SK-N-SH (cell line): ENCODE measurements around the gene ZBED4. TPM values are rescaled to one million over a fixed set of nuclear protein-coding genes. Genes with fewer than 3 reads are reported as not detected.

Experiments used
- CTCF ChIA-PET: fragments of 300-600, 350-600 bp; formaldehyde crosslinking; extraction: SDS; loops from one replicate; lab custom pipeline; 2021; lab: Yijun Ruan, JAX
- POLR2A ChIA-PET: fragments of 350-600 bp; sonication (Branson Sonifier 250); formaldehyde crosslinking; extraction: SDS; loops from one replicate; lab custom pipeline; 2020; ENCODE audit warnings: antibody characterized with exemption, inconsistent platforms; lab: Yijun Ruan, JAX
- DNase-seq: peaks from one replicate; pipeline ENCODE4 v3.0.0; 2012
- H2AFZ ChIP-seq: fragments of 200-600 bp; sonication (generic); 2 replicates; pipeline ENCODE4 v1.8.1; 2016; ENCODE audit warnings: antibody characterized with exemption, mild to moderate bottlenecking, low read depth
- H3F3A ChIP-seq: fragments of 200-600 bp; sonication (generic); replicated peaks from 2 replicates; pipeline ENCODE3; 2016; ENCODE audit warnings: antibody characterized with exemption, mild to moderate bottlenecking; ENCODE audit not compliant: insufficient read depth
- H3K27ac ChIP-seq, 2 experiments: fragments of 200-500 bp in 1 of 2; fragments of 200-600 bp in 1 of 2; sonication (Bioruptor generic) in 1 of 2; sonication (generic), shearing (Covaris generic) in 1 of 2; 2 replicates each; pipeline versions ENCODE4 v1.5.1 to v1.6.1; 2014 to 2016; ENCODE audit warnings: low read depth in 2 of 2, inconsistent platforms in 1 of 2, low read length in 1 of 2, mild to moderate bottlenecking in 1 of 2, mixed read lengths in 1 of 2
- H3K27me3 ChIP-seq: fragments of 200-600 bp; sonication (generic), shearing (Covaris generic); 2 replicates; pipeline ENCODE4 v1.6.1; 2016; ENCODE audit warnings: mixed run types; ENCODE audit not compliant: insufficient read depth
- H3K36me3 ChIP-seq, 2 experiments: fragments of 200-500 bp in 1 of 2; fragments of 200-600 bp in 1 of 2; sonication (Bioruptor generic) in 1 of 2; sonication (generic) in 1 of 2; replicated peaks in 1 of 2; 2 replicates each; pipeline versions ENCODE3 to v1.5.1; 2014 to 2016; ENCODE audit warnings: low read length in 1 of 2, mild to moderate bottlenecking in 1 of 2; ENCODE audit not compliant: insufficient read depth in 2 of 2, control insufficient read depth in 1 of 2
- H3K4me1 ChIP-seq, 2 experiments: fragments of 200-500 bp in 1 of 2; fragments of 200-600 bp in 1 of 2; sonication (Bioruptor generic) in 1 of 2; sonication (generic), shearing (Covaris generic) in 1 of 2; 2 replicates each; pipeline versions ENCODE4 v1.5.1 to v1.6.1; 2014 to 2016; ENCODE audit warnings: low read depth in 1 of 2, low read length in 1 of 2, mixed run types in 1 of 2; ENCODE audit not compliant: insufficient read depth in 2 of 2, control insufficient read depth in 1 of 2
- H3K4me2 ChIP-seq: fragments of 200-600 bp; sonication (generic), shearing (Covaris generic); 2 replicates; pipeline ENCODE4 v1.6.1; 2017; ENCODE audit warnings: mixed run types
- H3K4me3 ChIP-seq, 2 experiments: fragments of 200-500 bp in 1 of 2; fragments of 200-600 bp in 1 of 2; sonication (Bioruptor generic) in 1 of 2; sonication (generic), shearing (Covaris generic) in 1 of 2; 2 replicates each; pipeline versions ENCODE4 v1.5.1 to v1.8.1; 2014 to 2016; ENCODE audit warnings: low read depth in 2 of 2, inconsistent platforms in 1 of 2, low read length in 1 of 2, mild to moderate bottlenecking in 1 of 2, mixed read lengths in 1 of 2, moderate library complexity in 1 of 2
- H3K79me2 ChIP-seq: fragments of 200-600 bp; sonication (generic); 2 replicates; pipeline ENCODE4 v1.8.1; 2017; ENCODE audit warnings: mild to moderate bottlenecking; ENCODE audit not compliant: insufficient read depth
- H3K9ac ChIP-seq: fragments of 200-600 bp; sonication (generic); 2 replicates; pipeline ENCODE4 v1.6.1; 2017; ENCODE audit warnings: mixed run types
- H3K9me2 ChIP-seq: fragments of 200-600 bp; sonication (generic); 2 replicates; pipeline ENCODE4 v1.6.1; 2017; ENCODE audit warnings: mixed run types
- H3K9me3 ChIP-seq: fragments of 200-600 bp; sonication (generic); 2 replicates; pipeline ENCODE4 v1.6.1; 2017; ENCODE audit warnings: mixed run types, mild to moderate bottlenecking, moderate library complexity
- H4K20me1 ChIP-seq: fragments of 200-600 bp; sonication (generic); 2 replicates; pipeline ENCODE4 v1.6.1; 2017; ENCODE audit warnings: mild to moderate bottlenecking, mixed run types; ENCODE audit not compliant: insufficient read depth
- ELF1 ChIP-seq: IDR thresholded peaks from 2 replicates; pipeline ENCODE4 v1.4.0; 2012
- FOSL2 ChIP-seq: IDR thresholded peaks from 2 replicates; pipeline ENCODE4 v1.4.0; 2012; ENCODE audit warnings: low read depth, mild to moderate bottlenecking, moderate library complexity, borderline replicate concordance
- FOXJ3 ChIP-seq: sonication (generic); formaldehyde crosslinking; IDR thresholded peaks from 2 replicates; pipeline ENCODE4 v1.5.1; 2020; ENCODE audit warnings: mild to moderate bottlenecking, missing genetic modification reagents
- GABPA ChIP-seq: IDR thresholded peaks from 2 replicates; pipeline ENCODE4 v1.4.0; 2012; ENCODE audit warnings: low read depth, mild to moderate bottlenecking
- GATA2 ChIP-seq: sonication (generic); formaldehyde crosslinking; IDR thresholded peaks from 2 replicates; pipeline ENCODE4 v1.5.0; 2020; ENCODE audit warnings: mild to moderate bottlenecking, missing genetic modification reagents
- IRF3 ChIP-seq: fragments of 150-350 bp; IDR thresholded peaks from 2 replicates; pipeline ENCODE4 v1.6.1; 2016; ENCODE audit warnings: mild to moderate bottlenecking, low read depth, low read length
- JUND ChIP-seq: IDR thresholded peaks from 2 replicates; pipeline ENCODE4 v1.4.0; 2012
- MAX ChIP-seq: IDR thresholded peaks from 2 replicates; pipeline ENCODE4 v1.4.0; 2012; ENCODE audit warnings: low read depth
- RAD21 ChIP-seq: IDR thresholded peaks from 2 replicates; pipeline ENCODE4 v1.6.1; 2012; ENCODE audit warnings: mild to moderate bottlenecking, low read length
- SIN3A ChIP-seq: IDR thresholded peaks from 2 replicates; pipeline ENCODE4 v1.6.1; 2012; ENCODE audit warnings: low read depth, mild to moderate bottlenecking, low read length, moderate library complexity, borderline replicate concordance
- SMC3 ChIP-seq: IDR thresholded peaks from 2 replicates; pipeline ENCODE4 v1.6.1; 2012; ENCODE audit warnings: low read depth, low read length, improper control_type of control experiment
- TAF1 ChIP-seq: IDR thresholded peaks from 2 replicates; pipeline ENCODE4 v1.6.1; 2012; ENCODE audit warnings: low read depth, mild to moderate bottlenecking, low read length, moderate library complexity, borderline replicate concordance
- TCF12 ChIP-seq: IDR thresholded peaks from 2 replicates; pipeline ENCODE4 v1.4.0; 2012
- WGBS: methylation state at CpG from one replicate; pipeline ENCODE4 v1.1.6; 2017; ENCODE audit warnings: low lambda C conversion rate; 5-methylcytosine and 5-hydroxymethylcytosine counted together
- polyA plus RNA-seq, 3 experiments: library from polyadenylated mRNA; depleted of rRNA; stranded (reverse); fragments of >200 nt; gene quantifications; 2 replicates each; pipeline ENCODE4 v1.2.3, GENCODE V29; 2012
- TF ChIP-seq, protein P1 (sequence below): fragments of 200-600 bp; sonication (generic); IDR thresholded peaks from 2 replicates; pipeline ENCODE4 v1.6.1; 2017; ENCODE audit warnings: antibody characterized with exemption, mild to moderate bottlenecking, moderate library complexity
- TF ChIP-seq, protein P2 (sequence below): IDR thresholded peaks from 2 replicates; pipeline ENCODE4 v1.4.0; 2012; ENCODE audit warnings: low read depth, borderline replicate concordance
- TF ChIP-seq, protein P3 (sequence below): fragments of 150-350 bp; IDR thresholded peaks from 2 replicates; pipeline ENCODE4 v1.6.1; 2017; ENCODE audit warnings: antibody characterized with exemption, low read length, low read depth, borderline replicate concordance

Gene ZBED4
- polyA plus RNA-seq, 1 of the 3 experiments (the other 2 are of a cell fraction): 7.9 TPM

GRCh38 chr22:49929211-49929979 lies 75.8 kb downstream of the ZBED4 start:
- H3K79me2 ChIP-seq: no peaks in the 10 kb centered on the region
- POLR2A ChIA-PET: no interaction called here
- no peak overlapping the region for H3K4me2 ChIP-seq
- no peak overlapping the region for H3K9ac ChIP-seq
- TF ChIP-seq, protein P1, sequence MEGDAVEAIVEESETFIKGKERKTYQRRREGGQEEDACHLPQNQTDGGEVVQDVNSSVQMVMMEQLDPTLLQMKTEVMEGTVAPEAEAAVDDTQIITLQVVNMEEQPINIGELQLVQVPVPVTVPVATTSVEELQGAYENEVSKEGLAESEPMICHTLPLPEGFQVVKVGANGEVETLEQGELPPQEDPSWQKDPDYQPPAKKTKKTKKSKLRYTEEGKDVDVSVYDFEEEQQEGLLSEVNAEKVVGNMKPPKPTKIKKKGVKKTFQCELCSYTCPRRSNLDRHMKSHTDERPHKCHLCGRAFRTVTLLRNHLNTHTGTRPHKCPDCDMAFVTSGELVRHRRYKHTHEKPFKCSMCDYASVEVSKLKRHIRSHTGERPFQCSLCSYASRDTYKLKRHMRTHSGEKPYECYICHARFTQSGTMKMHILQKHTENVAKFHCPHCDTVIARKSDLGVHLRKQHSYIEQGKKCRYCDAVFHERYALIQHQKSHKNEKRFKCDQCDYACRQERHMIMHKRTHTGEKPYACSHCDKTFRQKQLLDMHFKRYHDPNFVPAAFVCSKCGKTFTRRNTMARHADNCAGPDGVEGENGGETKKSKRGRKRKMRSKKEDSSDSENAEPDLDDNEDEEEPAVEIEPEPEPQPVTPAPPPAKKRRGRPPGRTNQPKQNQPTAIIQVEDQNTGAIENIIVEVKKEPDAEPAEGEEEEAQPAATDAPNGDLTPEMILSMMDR: peak; percentile 66
- TF ChIP-seq IRF3 (no peak), TCF12 (no peak), RAD21 (peak; percentile 82), SMC3 (peak; percentile 81)
- TF ChIP-seq, all 33 proteins: peak for 3
- H3K27ac ChIP-seq: no peak overlapping the region
- CTCF ChIA-PET: interaction anchor here (0.6 to 5.2 kb wide), 23 partner anchors 9 to 273 kb away, joined by 3 to 88 read pairs (median 5); partner anchors contain the start of genes ALG12 and CRELD2
- H3K27me3 ChIP-seq: no peaks in the 10 kb centered on the region
- H3K4me1 ChIP-seq: peaks cover 0 to 25% of the 10 kb centered on the region in 2 experiments; a peak in 1 of 4 replicates
- no peaks in the 10 kb centered on the region for H3K9me2 ChIP-seq
- H3F3A ChIP-seq: no peaks in the 10 kb centered on the region
- H4K20me1 ChIP-seq: no peaks in the 10 kb centered on the region
- no peaks in the 10 kb centered on the region for H3K9me3 ChIP-seq
- no peak overlapping the region for H3K4me3 ChIP-seq
- WGBS: 10% methylated on average over 10 of the region's 75 CpGs
- H3K36me3 ChIP-seq: peaks cover 0 to 6% of the 10 kb centered on the region in 2 experiments
- DNase-seq: peak; percentile 97
- no peak overlapping the region for H2AFZ ChIP-seq

DNA sequence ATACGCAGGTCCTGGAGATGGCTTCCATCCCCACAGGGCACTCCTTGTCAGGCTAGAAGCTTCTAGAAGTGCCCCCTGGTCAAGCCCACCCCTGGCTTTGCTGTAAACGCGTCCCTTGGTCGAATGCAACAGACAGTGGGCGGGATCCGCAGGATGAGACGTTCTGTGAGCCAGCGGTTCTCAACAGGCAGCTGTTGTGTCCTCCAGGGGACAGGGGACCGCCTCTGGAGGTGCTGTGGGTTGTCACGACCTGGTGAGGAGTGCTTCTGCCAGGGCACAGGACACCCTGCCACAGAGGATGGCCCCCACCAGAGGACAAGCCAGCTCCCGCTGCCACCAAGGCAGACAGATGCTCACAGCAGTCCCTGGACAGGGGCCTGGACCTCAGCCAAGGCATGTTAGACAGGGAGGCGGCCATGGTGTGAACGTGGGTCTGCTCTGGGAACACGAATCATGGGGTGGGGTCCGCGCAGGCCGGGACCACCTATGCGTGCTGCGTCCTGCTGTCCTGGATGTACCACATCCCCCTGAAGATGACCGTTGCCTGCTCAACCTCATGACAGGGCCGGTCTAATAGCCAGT lies 76.4 kb downstream of the ZBED4 start:
- ChIA-PET CTCF (interaction anchor here (0.6 to 5.2 kb wide), 37 partner anchors 9 to 386 kb away, joined by 3 to 88 read pairs (median 4); partner anchors contain the start of genes ALG12 and CRELD2), POLR2A (interaction anchor here (1.3 kb wide), 1 partner anchor 100 kb away, joined by 3 read pairs; no protein-coding TSS in a partner anchor)
- no peak overlapping the region for H2AFZ ChIP-seq
- H3K4me1 ChIP-seq: peaks cover 0 to 30% of the 10 kb centered on the region in 2 experiments; a peak in 1 of 4 replicates
- H3K9me3 ChIP-seq: no peaks in the 10 kb centered on the region
- no peaks in the 10 kb centered on the region for H3K27me3 ChIP-seq
- H4K20me1 ChIP-seq: no peaks in the 10 kb centered on the region
- H3K9ac ChIP-seq: no peak overlapping the region
- TF ChIP-seq SIN3A: no peak
- TF ChIP-seq TAF1: no peak
- TF ChIP-seq, protein P2, sequence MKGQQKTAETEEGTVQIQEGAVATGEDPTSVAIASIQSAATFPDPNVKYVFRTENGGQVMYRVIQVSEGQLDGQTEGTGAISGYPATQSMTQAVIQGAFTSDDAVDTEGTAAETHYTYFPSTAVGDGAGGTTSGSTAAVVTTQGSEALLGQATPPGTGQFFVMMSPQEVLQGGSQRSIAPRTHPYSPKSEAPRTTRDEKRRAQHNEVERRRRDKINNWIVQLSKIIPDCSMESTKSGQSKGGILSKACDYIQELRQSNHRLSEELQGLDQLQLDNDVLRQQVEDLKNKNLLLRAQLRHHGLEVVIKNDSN: no peak
- TF ChIP-seq, protein P1: no peak
- TF ChIP-seq GABPA: no peak
- TF ChIP-seq SMC3: no peak
- TF ChIP-seq FOXJ3 (CRISPR knock-in tag): no peak
- TF ChIP-seq JUND: no peak
- no peak for TF ChIP-seq FOSL2
- TF ChIP-seq, protein P3, sequence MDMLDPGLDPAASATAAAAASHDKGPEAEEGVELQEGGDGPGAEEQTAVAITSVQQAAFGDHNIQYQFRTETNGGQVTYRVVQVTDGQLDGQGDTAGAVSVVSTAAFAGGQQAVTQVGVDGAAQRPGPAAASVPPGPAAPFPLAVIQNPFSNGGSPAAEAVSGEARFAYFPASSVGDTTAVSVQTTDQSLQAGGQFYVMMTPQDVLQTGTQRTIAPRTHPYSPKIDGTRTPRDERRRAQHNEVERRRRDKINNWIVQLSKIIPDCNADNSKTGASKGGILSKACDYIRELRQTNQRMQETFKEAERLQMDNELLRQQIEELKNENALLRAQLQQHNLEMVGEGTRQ: no peak
- no peak for TF ChIP-seq GATA2 (CRISPR knock-in tag)
- no peak for TF ChIP-seq ELF1
- no peak for TF ChIP-seq MAX
- TF ChIP-seq RAD21: no peak
- H3K27ac ChIP-seq: no peak overlapping the region
- no peaks in the 10 kb centered on the region for H3K9me2 ChIP-seq
- no peak overlapping the region for H3K4me2 ChIP-seq
- DNase-seq: no peak
- WGBS: 76% methylated on average over 16 of the region's 21 CpGs
- no peak overlapping the region for H3K4me3 ChIP-seq
- no peaks in the 10 kb centered on the region for H3F3A ChIP-seq
- no peaks in the 10 kb centered on the region for H3K79me2 ChIP-seq
- peaks cover 0 to 5% of the 10 kb centered on the region in 2 experiments for H3K36me3 ChIP-seq
